SK-N-SH (cell line): ENCODE measurements around the gene PIPOX. TPM values are rescaled to one million over a fixed set of nuclear protein-coding genes. Genes with fewer than 3 reads are reported as not detected.

Experiments
- CTCF ChIA-PET: fragments of 300-600, 350-600 bp; formaldehyde crosslinking; extraction: SDS; loops from one replicate; lab custom pipeline; 2021; lab: Yijun Ruan, JAX
- POLR2A ChIA-PET: fragments of 350-600 bp; sonication (Branson Sonifier 250); formaldehyde crosslinking; extraction: SDS; loops from one replicate; lab custom pipeline; 2020; ENCODE audit warnings: antibody characterized with exemption, inconsistent platforms; lab: Yijun Ruan, JAX
- DNase-seq: peaks from one replicate; pipeline ENCODE4 v3.0.0; 2012
- H2AFZ ChIP-seq: fragments of 200-600 bp; sonication (generic); 2 replicates; pipeline ENCODE4 v1.8.1; 2016; ENCODE audit warnings: antibody characterized with exemption, mild to moderate bottlenecking, low read depth
- H3F3A ChIP-seq: fragments of 200-600 bp; sonication (generic); replicated peaks from 2 replicates; pipeline ENCODE3; 2016; ENCODE audit warnings: antibody characterized with exemption, mild to moderate bottlenecking; ENCODE audit not compliant: insufficient read depth
- H3K27ac ChIP-seq, 2 experiments: fragments of 200-500 bp in 1 of 2; fragments of 200-600 bp in 1 of 2; sonication (Bioruptor generic) in 1 of 2; sonication (generic), shearing (Covaris generic) in 1 of 2; 2 replicates each; pipeline versions ENCODE4 v1.5.1 to v1.6.1; 2014 to 2016; ENCODE audit warnings: low read depth in 2 of 2, inconsistent platforms in 1 of 2, low read length in 1 of 2, mild to moderate bottlenecking in 1 of 2, mixed read lengths in 1 of 2
- H3K27me3 ChIP-seq: fragments of 200-600 bp; sonication (generic), shearing (Covaris generic); 2 replicates; pipeline ENCODE4 v1.6.1; 2016; ENCODE audit warnings: mixed run types; ENCODE audit not compliant: insufficient read depth
- H3K36me3 ChIP-seq, 2 experiments: fragments of 200-500 bp in 1 of 2; fragments of 200-600 bp in 1 of 2; sonication (Bioruptor generic) in 1 of 2; sonication (generic) in 1 of 2; replicated peaks in 1 of 2; 2 replicates each; pipeline versions ENCODE3 to v1.5.1; 2014 to 2016; ENCODE audit warnings: low read length in 1 of 2, mild to moderate bottlenecking in 1 of 2; ENCODE audit not compliant: insufficient read depth in 2 of 2, control insufficient read depth in 1 of 2
- H3K4me1 ChIP-seq, 2 experiments: fragments of 200-500 bp in 1 of 2; fragments of 200-600 bp in 1 of 2; sonication (Bioruptor generic) in 1 of 2; sonication (generic), shearing (Covaris generic) in 1 of 2; 2 replicates each; pipeline versions ENCODE4 v1.5.1 to v1.6.1; 2014 to 2016; ENCODE audit warnings: low read depth in 1 of 2, low read length in 1 of 2, mixed run types in 1 of 2; ENCODE audit not compliant: insufficient read depth in 2 of 2, control insufficient read depth in 1 of 2
- H3K4me2 ChIP-seq: fragments of 200-600 bp; sonication (generic), shearing (Covaris generic); 2 replicates; pipeline ENCODE4 v1.6.1; 2017; ENCODE audit warnings: mixed run types
- H3K4me3 ChIP-seq, 2 experiments: fragments of 200-500 bp in 1 of 2; fragments of 200-600 bp in 1 of 2; sonication (Bioruptor generic) in 1 of 2; sonication (generic), shearing (Covaris generic) in 1 of 2; 2 replicates each; pipeline versions ENCODE4 v1.5.1 to v1.8.1; 2014 to 2016; ENCODE audit warnings: low read depth in 2 of 2, inconsistent platforms in 1 of 2, low read length in 1 of 2, mild to moderate bottlenecking in 1 of 2, mixed read lengths in 1 of 2, moderate library complexity in 1 of 2
- H3K79me2 ChIP-seq: fragments of 200-600 bp; sonication (generic); 2 replicates; pipeline ENCODE4 v1.8.1; 2017; ENCODE audit warnings: mild to moderate bottlenecking; ENCODE audit not compliant: insufficient read depth
- H3K9ac ChIP-seq: fragments of 200-600 bp; sonication (generic); 2 replicates; pipeline ENCODE4 v1.6.1; 2017; ENCODE audit warnings: mixed run types
- H3K9me2 ChIP-seq: fragments of 200-600 bp; sonication (generic); 2 replicates; pipeline ENCODE4 v1.6.1; 2017; ENCODE audit warnings: mixed run types
- H3K9me3 ChIP-seq: fragments of 200-600 bp; sonication (generic); 2 replicates; pipeline ENCODE4 v1.6.1; 2017; ENCODE audit warnings: mixed run types, mild to moderate bottlenecking, moderate library complexity
- H4K20me1 ChIP-seq: fragments of 200-600 bp; sonication (generic); 2 replicates; pipeline ENCODE4 v1.6.1; 2017; ENCODE audit warnings: mild to moderate bottlenecking, mixed run types; ENCODE audit not compliant: insufficient read depth
- EP300 ChIP-seq, 2 experiments: IDR thresholded peaks; 2 replicates each; pipeline versions ENCODE4 v1.4.0 to v1.6.1; 2012; ENCODE audit warnings: borderline replicate concordance in 1 of 2, low read depth in 1 of 2, low read length in 1 of 2
- FOSL2 ChIP-seq: IDR thresholded peaks from 2 replicates; pipeline ENCODE4 v1.4.0; 2012; ENCODE audit warnings: low read depth, mild to moderate bottlenecking, moderate library complexity, borderline replicate concordance
- FOXJ3 ChIP-seq: sonication (generic); formaldehyde crosslinking; IDR thresholded peaks from 2 replicates; pipeline ENCODE4 v1.5.1; 2020; ENCODE audit warnings: mild to moderate bottlenecking, missing genetic modification reagents
- FOXM1 ChIP-seq: IDR thresholded peaks from 2 replicates; pipeline ENCODE4 v1.4.0; 2012; ENCODE audit warnings: low read depth, mild to moderate bottlenecking
- NFIC ChIP-seq: IDR thresholded peaks from 2 replicates; pipeline ENCODE4 v1.4.0; 2012; ENCODE audit warnings: borderline replicate concordance
- NRF1 ChIP-seq: IDR thresholded peaks from 2 replicates; pipeline ENCODE4 v1.6.1; 2012; ENCODE audit warnings: low read depth, mild to moderate bottlenecking, low read length
- POLR2AphosphoS5 ChIP-seq: IDR thresholded peaks from 2 replicates; pipeline ENCODE4 v1.6.1; 2012; ENCODE audit warnings: low read depth, low read length
- RXRA ChIP-seq: IDR thresholded peaks from 2 replicates; pipeline ENCODE4 v1.4.0; 2012; ENCODE audit warnings: low read depth, mild to moderate bottlenecking, borderline replicate concordance
- SMC3 ChIP-seq: IDR thresholded peaks from 2 replicates; pipeline ENCODE4 v1.6.1; 2012; ENCODE audit warnings: low read depth, low read length, improper control_type of control experiment
- TAF1 ChIP-seq: IDR thresholded peaks from 2 replicates; pipeline ENCODE4 v1.6.1; 2012; ENCODE audit warnings: low read depth, mild to moderate bottlenecking, low read length, moderate library complexity, borderline replicate concordance
- TEAD4 ChIP-seq: IDR thresholded peaks from 2 replicates; pipeline ENCODE4 v1.4.0; 2012; ENCODE audit warnings: mild to moderate bottlenecking, borderline replicate concordance; ENCODE audit not compliant: insufficient read depth
- ZBTB33 ChIP-seq: IDR thresholded peaks from 2 replicates; pipeline ENCODE4 v1.4.0; 2012; ENCODE audit warnings: low read depth, borderline replicate concordance
- WGBS: methylation state at CpG from one replicate; pipeline ENCODE4 v1.1.6; 2017; ENCODE audit warnings: low lambda C conversion rate; 5-methylcytosine and 5-hydroxymethylcytosine counted together
- polyA plus RNA-seq, 3 experiments: library from polyadenylated mRNA; depleted of rRNA; stranded (reverse); fragments of >200 nt; gene quantifications; 2 replicates each; pipeline ENCODE4 v1.2.3, GENCODE V29; 2012
- TF ChIP-seq, protein P1 (sequence below): fragments of 150-350 bp; IDR thresholded peaks from 2 replicates; pipeline ENCODE4 v1.6.1; 2016; ENCODE audit warnings: mild to moderate bottlenecking, low read depth, low read length

The PIPOX gene
- polyA plus RNA-seq, 1 of the 3 experiments (the other 2 are of a cell fraction) = 0.31 TPM

GRCh38 chr17:29102741-29103181, 59.8 kb downstream of the PIPOX start:
- H3F3A ChIP-seq = no peaks in the 10 kb centered on the region
- no peak overlapping the region for H3K4me2 ChIP-seq
- DNase-seq = peak; percentile 80
- no peak overlapping the region for H3K4me3 ChIP-seq
- no peaks in the 10 kb centered on the region for H3K27me3 ChIP-seq
- POLR2A ChIA-PET = interaction anchor here (1.2 to 2.4 kb wide), 3 partner anchors 48 to 129 kb away, joined by 3 to 7 read pairs (median 6); no protein-coding TSS in a partner anchor
- H3K9me2 ChIP-seq = no peaks in the 10 kb centered on the region
- peaks cover 0 to 8% of the 10 kb centered on the region in 2 experiments for H3K36me3 ChIP-seq
- CTCF ChIA-PET = interaction anchor here (0.7 to 26.8 kb wide), 10 partner anchors 11 to 376 kb away, joined by 3 to 947 read pairs (median 4); partner anchors contain the start of gene PHF12
- no peaks in the 10 kb centered on the region for H3K79me2 ChIP-seq
- no peak overlapping the region for H2AFZ ChIP-seq
- no peak overlapping the region for H3K9ac ChIP-seq
- WGBS = 72% methylated on average over 10 of the region's 11 CpGs
- peak; percentile 32; the same call in 1 of the 2 replicates for TF ChIP-seq FOXJ3 (CRISPR knock-in tag)
- TF ChIP-seq FOXM1 = no peak
- TF ChIP-seq EP300 (IDR thresholded peaks at IDR 0.05; ENCODE audit: borderline replicate concordance in 1 of 2, low read depth in 1 of 2, low read length in 1 of 2) = peak in 1 of 2 experiments; percentile 7; a peak in 1 of 4 replicates
- no peak for TF ChIP-seq TAF1
- TF ChIP-seq NFIC = no peak
- no peak for TF ChIP-seq FOSL2
- H3K27ac ChIP-seq = peak overlapping the region in 1 of 2 experiments; percentile 95; a peak in 2 of 4 replicates
- peaks cover 0 to 30% of the 10 kb centered on the region in 2 experiments; a peak in 2 of 4 replicates for H3K4me1 ChIP-seq
- H3K9me3 ChIP-seq = no peaks in the 10 kb centered on the region
- no peaks in the 10 kb centered on the region for H4K20me1 ChIP-seq

DNA sequence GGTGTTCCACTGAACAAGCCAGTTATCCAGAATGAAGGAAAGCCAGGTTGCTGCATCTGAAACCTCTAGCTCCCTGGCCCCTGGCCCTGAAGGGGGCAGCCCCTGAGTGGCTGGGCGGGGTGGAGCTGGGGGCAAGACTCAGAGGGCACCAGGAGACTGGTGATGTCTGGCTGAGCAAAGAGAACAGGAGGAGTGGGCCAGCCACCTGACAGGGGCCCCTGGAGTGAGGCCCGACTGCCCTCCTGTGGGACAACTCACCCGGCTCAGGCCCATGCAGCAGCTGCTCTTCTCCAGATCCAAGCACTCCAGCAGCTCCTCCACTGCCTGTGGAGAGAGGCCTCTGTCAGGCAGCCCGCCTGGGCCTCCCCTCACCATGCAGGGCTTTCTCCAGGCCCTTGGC, 60.4 kb downstream of the PIPOX start:
- Histone ChIP-seq H3K27me3 (no peaks in the 10 kb centered on the region), H3K9me3 (no peaks in the 10 kb centered on the region), H3K4me1 (peaks cover 4 to 36% of the 10 kb centered on the region in 2 experiments; a peak in 2 of 4 replicates), H3K27ac (peak overlapping the region in 1 of 2 experiments; percentile 95; a peak in 2 of 4 replicates), H3F3A (no peaks in the 10 kb centered on the region), H3K4me2 (no peak overlapping the region), H4K20me1 (no peaks in the 10 kb centered on the region), H3K4me3 (no peak overlapping the region), H3K9me2 (no peaks in the 10 kb centered on the region), H2AFZ (no peak overlapping the region), H3K79me2 (no peaks in the 10 kb centered on the region), H3K36me3 (peaks cover 0 to 3% of the 10 kb centered on the region in 2 experiments), H3K9ac (no peak overlapping the region)
- TF ChIP-seq TAF1 (no peak), NFIC (no peak), POLR2AphosphoS5 (no peak), NRF1 (no peak), ZBTB33 (no peak), TEAD4 (no peak), FOXM1 (no peak), RXRA (no peak), FOXJ3 (CRISPR knock-in tag) (no peak), EP300 (IDR thresholded peaks at IDR 0.05; ENCODE audit: borderline replicate concordance in 1 of 2, low read depth in 1 of 2, low read length in 1 of 2) (no peak), SMC3 (no peak)
- TF ChIP-seq, protein P1, sequence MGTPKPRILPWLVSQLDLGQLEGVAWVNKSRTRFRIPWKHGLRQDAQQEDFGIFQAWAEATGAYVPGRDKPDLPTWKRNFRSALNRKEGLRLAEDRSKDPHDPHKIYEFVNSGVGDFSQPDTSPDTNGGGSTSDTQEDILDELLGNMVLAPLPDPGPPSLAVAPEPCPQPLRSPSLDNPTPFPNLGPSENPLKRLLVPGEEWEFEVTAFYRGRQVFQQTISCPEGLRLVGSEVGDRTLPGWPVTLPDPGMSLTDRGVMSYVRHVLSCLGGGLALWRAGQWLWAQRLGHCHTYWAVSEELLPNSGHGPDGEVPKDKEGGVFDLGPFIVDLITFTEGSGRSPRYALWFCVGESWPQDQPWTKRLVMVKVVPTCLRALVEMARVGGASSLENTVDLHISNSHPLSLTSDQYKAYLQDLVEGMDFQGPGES = no peak
- ChIA-PET POLR2A (interaction anchor here (1.2 to 2.4 kb wide), 3 partner anchors 48 to 130 kb away, joined by 3 to 7 read pairs (median 6); no protein-coding TSS in a partner anchor), CTCF (interaction anchor here (0.7 to 26.8 kb wide), 5 partner anchors 36 to 376 kb away, joined by 3 to 947 read pairs (median 4); partner anchors contain the start of gene PHF12)
- DNase-seq = no peak
- 83% methylated on average over 1 of the region's 4 CpGs for WGBS

Other genes starting within 250 kb of the PIPOX start
- 5.8 and 9.0 TPM in 2 replicates for gene FAM222B, start 200.4 kb upstream of the PIPOX start, polyA plus RNA-seq (2012; rRNA removed)
- gene ERAL1, start 188.1 kb upstream of the PIPOX start, polyA plus RNA-seq (2012; rRNA removed) = 57.3 and 66.1 TPM in 2 replicates
- gene FLOT2, start 145.4 kb upstream of the PIPOX start, polyA plus RNA-seq (2012; rRNA removed) = 89.8 and 105 TPM in 2 replicates
- 7.4 and 7.6 TPM in 2 replicates for gene DHRS13, start 140.1 kb upstream of the PIPOX start, polyA plus RNA-seq (2012; rRNA removed)
- 17.8 and 24.0 TPM in 2 replicates for gene PHF12, start 91.6 kb upstream of the PIPOX start, polyA plus RNA-seq (2012; rRNA removed)
- 0.12 and 0.37 TPM in 2 replicates for gene SEZ6, start 37.1 kb upstream of the PIPOX start, polyA plus RNA-seq (2012; rRNA removed)
- 6.0 and 6.6 TPM in 2 replicates for gene MYO18A, start 137.3 kb downstream of the PIPOX start, polyA plus RNA-seq (2012; rRNA removed)
- not detected in 2 replicates for gene CRYBA1, start 203.7 kb downstream of the PIPOX start, polyA plus RNA-seq (2012; rRNA removed)